HT-29 (cell line): ENCODE results near the gene KITLG. TPM values are rescaled to one million over a fixed set of nuclear protein-coding genes. Genes with fewer than 3 reads are reported as not detected.
"Not testable (repeated sequence)": the region's sequence is repeated elsewhere in the genome, so short reads cannot be mapped to it uniquely, and the experiment has no call there.

Source experiments
- DNase-seq: peaks from one replicate; pipeline ENCODE4 v3.0.0-alpha.2; 2015; ENCODE audit warnings: low spot score
- total RNA-seq: library from RNA; depleted of rRNA; stranded (reverse); fragments of >200 nt; shearing (Covaris generic); gene quantifications from 2 replicates; pipeline ENCODE4 v1.2.3, GENCODE V29; 2014

The KITLG gene
- total RNA-seq, 1 experiment from 2014 or later: 37.8 TPM

DNA sequence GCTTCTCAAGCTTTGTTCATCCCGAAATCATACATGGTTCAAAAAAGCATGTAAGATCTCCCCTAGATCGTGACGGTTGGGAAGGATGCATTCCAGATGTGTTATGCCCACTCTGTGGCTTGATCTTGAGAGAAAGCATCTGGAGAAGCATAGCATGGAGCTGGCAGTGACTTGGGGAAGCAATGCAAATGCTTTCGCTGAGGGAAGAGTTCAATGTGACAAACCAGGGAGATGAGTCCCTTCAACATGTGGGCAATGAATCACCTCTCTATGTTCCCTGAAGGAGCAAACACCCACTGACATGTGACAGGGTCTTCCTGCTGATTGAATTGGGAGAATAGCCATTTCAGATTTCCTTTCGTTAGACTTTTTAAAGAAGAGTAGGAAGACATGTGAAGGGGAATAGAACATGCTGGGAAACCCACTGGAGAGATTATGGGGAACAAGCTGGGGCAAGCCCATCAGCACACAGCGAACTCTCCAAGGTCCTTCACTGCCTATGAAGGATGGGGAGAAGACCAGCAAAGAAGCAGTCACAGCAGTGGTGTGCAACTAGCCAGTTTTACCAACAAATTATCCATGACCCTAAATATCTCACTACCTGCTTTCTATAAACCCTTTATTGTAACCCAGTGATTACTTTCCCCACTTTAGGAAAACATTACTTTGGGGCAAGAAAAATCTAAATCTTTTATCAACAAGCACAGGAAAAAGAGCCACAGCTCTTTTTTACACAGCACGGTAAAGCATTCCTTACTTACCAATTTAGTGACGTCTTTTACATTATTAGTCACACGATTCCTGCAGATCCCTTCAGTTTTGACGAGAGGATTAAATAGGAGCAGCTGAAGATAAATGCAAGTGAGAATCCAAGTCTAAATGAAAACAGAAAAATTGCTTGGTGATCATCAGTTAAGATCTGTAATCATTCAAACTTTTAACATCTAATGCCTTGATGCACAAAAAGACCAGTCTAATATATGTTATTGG lies 35.0 kb downstream of the KITLG start:
- DNase-seq: no peak

DNA sequence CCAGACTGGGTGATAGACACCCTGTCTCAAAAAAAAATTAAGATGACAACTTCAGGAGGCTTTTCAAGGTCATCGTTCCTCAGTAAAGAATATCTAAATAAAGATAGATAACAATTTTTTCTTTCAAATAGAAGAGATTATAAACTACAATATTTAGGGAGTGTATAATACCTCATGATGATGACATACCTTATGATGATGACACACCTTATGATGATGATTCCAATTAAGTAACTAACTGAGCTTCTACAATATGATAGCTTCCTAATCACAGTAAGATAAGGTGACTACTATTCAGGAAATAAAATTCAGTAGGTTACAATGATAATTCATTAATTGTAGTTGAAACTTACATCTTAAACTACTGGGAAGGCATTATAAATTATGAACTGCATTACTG lies 40.4 kb downstream of the KITLG start:
- DNase-seq: no peak

DNA sequence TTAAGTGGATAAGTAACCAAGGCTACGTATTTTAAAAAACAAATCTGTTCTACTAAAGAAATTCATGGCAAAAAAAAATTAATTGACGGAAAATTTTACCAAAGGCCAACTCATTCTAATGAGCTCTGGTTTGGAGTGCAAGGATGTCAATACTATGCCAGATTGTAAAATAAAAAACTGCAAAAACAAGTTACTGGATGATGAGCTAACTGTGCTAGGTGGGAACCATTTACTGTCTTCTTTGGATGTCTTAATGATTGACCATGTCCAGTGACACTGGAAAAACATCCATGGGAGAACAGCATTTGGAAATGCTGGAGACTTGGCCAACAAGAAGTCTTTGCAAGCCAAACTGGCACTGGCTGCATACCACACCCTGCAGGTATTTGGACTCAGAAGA lies 41.6 kb downstream of the KITLG start:
- DNase-seq: no peak

DNA sequence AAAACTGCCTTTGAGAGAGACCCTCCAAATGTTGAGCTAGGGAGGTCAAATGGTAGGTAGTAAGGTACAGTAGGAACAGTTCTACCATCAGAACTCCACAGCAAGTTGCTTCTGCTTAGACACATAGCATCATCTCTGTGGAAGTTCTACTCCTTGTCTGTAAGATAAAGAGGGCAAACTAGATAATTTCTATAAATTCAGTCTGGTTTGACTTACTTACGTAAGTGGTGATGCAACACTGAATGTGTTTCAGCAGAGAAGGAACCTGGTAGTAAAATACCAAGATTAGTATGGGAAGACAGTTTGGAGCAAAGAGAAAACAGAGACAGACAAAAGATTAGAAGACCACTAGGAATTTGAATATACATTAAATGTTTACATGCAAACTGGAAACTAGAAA lies 42.0 kb downstream of the KITLG start:
- DNase-seq: no peak

DNA sequence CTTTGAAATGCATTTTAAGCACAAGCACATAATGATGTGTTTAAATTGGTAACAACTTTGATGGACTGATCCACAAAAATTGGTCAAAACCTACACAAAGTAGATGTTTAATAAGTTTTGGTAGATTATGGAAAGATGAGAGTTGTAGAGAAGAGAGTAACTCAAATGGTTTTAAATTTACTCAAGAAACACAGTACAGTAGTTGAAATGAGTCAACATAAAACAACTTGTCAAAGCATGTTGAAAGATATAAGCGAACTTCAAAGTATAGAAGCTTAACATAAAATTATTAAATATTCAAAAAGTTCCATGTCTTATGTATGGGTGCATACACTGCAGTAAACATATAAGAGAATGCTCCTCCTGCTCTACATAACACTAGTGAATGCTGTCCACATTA lies 49.4 kb downstream of the KITLG start:
- DNase-seq: no peak

DNA sequence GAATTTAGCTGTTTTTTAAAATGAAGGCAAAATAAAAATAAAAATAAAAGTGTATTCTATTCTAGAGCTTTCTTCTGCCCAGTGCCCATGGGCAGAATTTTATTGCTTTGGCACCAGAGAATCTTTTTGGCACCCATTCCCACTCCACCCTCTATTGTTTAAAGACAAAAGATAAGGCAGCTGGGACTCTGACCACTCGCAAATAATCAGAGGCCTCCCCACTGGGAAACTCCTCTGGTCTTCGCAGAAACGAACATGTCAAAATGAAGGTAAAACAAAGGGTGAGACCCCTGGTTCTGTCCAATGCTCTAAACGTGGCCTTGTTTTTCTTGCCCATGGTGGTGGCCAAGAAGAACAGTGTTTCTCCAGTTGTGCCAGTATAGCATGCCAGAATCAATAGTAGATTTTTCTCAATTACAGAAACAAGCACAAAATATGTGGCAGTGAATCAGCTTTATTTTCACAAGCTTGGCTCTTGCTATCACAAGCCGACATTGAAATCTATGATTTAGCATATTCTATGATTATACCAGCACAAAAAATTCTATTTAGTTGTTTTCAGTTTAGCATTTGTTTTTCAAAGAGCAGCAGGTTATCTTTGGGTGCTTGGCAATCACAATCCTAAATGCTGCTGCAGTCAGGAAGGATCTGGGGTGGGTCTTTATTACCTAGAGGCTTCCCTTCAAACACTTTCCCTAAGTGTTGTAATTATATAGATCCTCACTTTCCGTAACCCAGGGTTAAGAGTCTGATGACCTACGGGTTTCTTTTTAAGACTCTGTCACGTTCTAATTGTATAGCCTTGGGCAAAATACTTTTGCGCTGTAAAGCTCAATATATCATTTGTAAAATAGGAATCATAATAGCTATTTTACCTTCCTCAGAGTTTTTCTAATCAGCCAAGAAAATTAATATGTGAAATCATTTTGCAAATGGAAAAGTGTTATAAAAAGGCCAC lies 50.5 kb downstream of the KITLG start:
- no peak for DNase-seq

DNA sequence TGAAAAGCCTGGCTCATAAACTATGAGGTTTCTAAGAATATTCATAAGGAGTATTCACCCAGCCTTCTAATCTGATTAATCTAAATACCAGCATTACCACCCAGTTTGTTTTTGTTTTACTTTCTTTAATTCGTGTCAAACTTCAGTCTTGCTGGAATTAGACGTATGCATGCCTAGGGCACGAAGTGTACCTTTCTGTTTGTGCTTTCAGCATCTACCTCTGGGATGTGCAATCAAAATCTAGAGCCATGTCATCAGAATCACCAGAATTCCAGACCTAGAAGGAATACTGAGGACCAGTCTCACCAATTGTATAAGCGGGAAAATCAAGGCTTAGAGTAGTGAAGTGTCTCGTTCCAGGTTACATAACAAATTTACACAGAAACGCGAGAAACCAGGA lies 57.3 kb downstream of the KITLG start:
- no peak for DNase-seq

DNA sequence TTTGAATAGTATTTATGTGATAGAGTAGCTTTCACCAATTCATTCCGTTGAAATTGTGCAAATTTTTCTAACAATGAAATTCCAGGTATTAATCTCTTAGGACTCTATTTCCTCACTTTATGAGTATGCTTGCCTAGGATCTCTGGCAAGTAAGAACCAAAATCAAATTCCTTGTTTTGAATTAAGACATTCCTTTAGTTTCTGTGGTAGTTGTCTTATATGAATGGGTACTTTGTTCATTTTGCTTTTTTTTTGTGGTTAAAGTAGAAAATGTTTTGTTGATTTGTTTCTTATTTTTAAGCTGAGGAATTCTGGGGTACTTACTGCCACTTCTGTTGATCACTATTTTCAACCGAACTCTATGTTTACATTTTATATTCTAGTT lies 59.8 kb downstream of the KITLG start:
- DNase-seq: no peak

DNA sequence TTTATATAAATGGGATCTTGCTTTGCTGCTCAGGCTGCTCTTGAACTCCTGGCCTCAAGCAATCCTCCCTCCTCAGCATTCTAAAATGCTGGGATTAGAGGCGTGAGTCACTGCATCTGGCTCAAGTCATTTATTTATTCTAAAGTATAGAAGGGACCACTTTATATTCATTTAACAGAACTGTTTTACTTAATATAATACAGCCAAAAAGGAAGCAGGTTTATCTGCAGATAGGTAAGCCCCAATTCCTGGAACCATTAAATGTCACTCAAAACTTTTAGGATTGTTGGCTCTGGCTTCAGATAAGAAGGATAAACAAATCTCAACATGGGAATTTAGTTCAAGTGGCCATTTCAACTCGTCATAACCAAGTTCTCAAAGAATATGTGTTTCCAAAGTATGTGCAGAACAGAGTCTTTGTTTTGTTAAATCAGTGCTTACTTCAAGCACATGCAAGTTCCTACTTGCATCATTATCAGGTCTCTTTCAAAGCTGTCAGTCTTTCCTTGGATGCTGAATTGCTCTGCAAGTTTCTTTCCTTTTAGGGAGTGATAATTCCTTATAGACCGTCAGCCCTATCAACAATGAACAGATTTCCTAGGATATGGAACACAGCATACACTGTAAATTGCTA lies 60.4 kb downstream of the KITLG start:
- DNase-seq: no peak

DNA sequence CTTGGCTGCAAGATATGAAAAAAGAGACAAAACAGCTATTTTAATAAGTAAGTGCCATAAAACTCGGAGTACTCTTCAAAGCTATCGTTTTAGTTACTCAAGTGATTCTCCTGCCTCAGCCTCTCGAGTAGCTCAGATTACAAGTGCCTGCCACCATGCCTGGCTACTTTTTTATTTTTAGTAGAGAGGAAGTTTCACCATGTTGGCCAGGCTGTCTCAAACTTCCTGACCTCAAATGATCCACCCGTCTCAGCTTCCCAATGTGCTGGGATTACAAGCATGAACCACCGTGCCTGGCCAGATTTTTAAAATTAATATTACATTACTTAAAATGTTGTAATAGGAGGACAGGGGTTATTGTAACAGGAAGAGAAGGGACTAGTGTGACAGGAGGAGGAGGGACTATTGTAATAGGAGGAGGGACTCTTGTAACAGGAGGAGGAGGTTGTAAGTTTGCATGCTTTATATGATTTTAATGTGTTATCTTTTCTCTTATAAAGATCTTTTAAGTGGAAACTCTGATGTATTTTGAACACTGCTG lies 61.3 kb downstream of the KITLG start:
- no peak for DNase-seq

DNA sequence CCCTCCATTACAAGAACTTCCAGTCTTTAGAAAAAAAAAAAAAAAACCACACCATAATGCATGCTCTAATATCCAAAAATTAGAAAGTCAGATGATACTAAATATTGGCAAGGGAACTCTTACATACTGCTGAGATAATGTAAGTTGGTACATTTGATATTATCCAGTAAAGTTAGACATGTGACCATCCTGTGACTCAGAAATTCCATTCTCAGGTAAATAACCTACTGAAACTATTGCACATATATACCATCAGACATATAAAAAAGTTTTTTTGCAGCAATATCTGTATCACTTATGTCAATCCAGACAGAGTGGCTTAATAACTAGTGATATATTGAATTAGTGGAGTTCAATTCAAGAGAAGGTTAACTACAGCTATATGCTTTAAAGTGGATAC lies 63.5 kb downstream of the KITLG start:
- no peak for DNase-seq

DNA sequence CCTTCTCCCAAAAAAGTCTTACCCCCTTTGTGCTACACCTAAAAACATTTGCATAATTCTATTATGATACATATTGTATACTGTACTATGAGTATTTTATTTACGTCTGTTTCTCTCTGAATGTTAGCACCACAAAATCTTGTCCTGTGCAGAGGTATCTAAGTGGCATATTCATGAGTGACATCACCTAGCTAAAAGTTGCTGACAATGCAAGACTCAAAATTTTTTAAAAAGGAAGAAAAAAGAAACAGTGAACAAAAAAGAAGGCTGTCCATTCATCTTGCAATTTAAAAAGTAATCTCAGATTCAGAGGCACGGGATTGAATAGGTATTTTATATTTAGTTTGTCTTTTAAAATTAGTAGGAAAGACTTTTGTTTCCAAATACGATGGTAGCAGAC lies 69.4 kb downstream of the KITLG start:
- no peak for DNase-seq

DNA sequence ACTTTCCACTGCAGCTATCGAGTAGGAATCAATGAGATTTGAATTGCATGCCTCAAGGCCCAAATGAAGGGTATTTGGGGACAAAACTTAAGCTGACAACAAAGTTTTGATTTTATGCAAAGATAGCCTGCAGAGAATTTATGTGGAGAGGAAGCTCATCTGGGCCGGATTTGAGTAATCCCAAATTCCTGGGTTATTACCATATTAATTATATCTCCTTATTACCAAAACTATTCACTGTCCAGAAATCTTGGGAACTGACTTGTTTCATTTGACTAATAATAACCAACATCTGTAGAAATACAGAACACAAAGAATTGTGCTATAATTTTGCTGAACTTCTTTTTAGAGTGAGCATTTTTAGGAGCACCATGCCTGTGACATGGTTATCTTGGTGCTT lies 70.4 kb downstream of the KITLG start:
- no peak for DNase-seq

DNA sequence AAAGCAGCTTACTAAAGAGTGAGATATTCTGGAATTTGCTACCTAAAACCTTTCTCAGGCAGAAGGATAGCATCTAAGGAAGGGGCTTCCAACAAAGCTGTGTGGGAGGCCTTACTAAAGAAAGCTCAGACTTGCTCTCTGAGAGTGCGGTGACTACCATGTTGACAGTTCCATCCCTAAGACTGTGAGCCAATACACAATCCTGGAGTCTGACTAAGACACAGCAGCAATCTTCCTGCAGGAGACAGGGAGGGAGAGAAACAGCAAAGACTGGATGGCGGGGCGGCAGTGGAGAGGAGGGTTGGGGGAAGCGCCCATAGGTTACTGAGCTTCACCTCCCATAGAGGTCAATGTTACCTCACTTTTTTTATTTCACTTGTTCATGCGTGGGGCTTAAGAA lies 70.9 kb downstream of the KITLG start:
- no peak for DNase-seq

DNA sequence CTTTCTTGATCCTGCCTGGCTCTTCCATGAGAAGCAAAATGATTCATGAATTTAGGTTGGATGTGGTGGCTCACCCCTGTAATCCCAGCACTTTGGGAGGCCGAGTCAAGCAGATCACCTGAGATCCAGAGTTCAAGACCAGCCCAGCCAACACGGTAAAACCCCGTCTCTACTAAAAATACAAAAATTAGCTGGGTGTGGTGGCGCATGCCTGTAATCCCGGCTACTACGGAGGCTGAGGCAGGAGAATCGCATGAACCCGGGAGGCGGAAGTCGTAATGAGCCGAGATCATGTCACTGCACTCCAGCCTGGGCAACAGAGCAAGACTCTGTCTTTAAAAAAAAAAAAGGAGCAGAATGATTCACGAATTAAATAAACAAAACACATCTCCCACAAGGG lies 72.4 kb downstream of the KITLG start:
- not testable (repeated sequence) for DNase-seq

DNA sequence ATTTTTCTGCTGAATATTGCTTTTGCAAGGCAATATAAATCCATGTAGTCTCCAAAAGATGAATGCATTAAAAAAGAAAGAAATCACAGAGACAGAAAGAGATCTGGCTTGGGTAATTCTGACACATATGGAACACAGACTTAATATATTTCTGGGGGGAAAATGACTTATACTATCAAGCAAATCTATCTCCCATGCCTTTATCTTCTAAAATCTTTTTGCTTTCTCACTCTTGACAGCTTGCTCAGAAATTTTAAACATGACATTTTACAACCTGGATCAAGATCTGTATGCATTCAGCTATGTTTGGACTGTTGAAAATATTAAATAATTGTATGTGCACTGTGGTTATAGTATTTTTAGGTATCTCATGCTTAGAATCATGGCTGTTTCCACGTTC lies 73.0 kb downstream of the KITLG start:
- no peak for DNase-seq

DNA sequence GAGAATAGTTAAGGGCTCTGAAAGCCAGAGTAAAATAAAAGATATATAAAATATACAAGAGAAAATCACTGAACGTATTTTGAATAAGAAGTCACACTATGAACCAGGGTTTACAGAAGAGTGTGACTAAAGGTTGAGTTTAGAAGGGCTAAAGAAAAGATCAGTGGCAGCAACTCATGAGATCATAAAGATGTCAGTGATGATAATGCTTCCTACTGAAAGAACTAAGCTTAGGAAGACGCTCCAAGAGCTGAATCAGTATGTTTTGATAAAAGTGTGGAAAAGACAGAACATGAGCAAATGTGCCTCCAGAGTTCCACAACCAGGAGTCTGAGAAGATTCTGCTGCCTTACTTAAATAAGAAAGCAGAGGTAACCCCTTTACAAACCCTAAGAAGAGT lies 74.6 kb downstream of the KITLG start:
- no peak for DNase-seq

DNA sequence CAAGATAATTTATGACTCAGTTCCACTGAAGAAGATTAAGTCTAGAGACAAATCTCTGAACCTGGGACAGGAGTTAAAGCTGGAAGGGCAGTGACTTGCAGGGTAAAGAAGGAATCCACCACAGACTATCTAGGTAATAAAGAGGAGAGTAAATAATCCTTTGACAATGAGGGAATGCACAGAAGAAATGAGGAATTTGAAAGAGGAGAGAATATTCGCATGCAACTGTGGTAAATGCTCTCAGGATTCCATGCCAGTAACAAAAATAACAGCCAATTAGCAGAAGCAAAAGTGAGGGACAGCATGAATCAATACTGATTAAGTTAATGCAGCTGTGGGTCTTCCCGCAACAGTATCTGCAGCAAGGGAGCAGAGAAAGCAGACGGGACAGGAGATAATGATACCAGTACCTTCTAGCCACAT lies 77.0 kb downstream of the KITLG start:
- no peak for DNase-seq

DNA sequence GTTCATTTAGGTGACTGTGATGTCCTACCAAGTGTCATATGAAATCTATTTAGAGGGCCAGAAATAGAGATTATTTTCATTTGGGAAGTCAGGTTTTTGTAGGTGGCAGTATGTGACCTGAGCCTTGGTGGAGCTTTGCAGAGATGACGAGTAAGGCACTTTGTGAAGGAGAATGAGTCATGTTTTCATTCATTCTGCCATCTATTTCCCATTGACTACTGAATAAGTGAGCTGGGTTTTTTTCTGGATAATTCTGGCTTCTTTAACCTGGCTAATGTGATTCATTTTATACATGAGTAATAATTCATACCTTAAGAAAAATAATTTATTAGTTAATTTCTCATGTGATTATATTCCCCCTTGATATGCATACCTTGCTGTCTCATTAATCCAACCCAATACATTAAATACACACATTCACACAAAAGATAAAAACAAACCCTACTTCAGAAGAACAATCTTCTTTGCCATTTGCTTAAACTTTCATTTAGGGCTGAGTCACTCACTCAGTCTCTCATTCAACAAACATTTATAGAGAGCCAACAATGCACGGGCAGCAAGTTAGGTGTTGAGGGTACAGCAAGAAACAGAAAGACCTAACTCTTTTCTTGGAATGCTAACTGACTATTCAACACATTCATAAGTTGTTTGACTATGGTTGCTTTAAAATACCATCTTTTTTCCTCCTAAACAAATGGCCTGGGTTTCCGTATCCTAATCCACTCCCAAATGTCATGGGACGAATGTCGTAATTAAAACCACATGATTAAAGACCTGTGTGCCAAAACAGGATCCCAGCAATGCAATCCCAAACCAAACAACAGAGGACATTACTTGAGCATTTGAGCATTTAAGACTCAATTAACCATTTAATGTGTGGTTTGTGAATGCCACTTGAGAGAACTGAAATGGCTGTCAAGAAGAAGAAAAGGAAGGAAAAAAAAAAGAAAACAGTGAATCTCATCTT lies 78.0 kb downstream of the KITLG start:
- no peak for DNase-seq

DNA sequence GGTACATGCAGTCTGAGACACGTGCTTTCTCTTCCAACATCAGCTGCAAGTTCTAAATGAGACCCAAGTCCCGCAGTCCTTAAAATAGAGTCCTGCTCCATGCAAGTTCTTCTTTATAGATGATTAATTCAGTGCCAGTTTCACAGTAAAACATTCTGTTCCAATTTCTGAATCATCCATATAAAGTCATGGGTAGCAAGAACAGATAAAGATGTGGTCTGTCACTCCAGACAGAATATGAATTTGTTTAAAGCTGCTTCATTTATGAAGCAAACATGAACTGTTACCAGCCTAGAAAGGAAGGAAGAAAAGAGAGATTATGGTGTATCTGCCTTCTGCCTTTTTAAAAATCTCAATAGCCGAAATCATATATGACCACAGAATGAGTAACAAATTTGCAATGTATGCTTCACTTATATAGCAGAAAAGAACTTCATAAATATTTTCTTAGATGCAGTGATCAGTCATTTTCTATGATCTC lies 83.3 kb downstream of the KITLG start:
- no peak for DNase-seq
